IMR-90 (cell line): ENCODE results near the gene LCK. TPM values are rescaled to one million over a fixed set of nuclear protein-coding genes. Genes with fewer than 3 reads are reported as not detected.

Experiments used
- ATAC-seq: fragments of 200-7000 bp; cut with Tn5 transposase; 2 replicates; pipeline ENCODE4 v1.9.1; 2020; ENCODE audit warnings: low read depth, mild to moderate bottlenecking, moderate library complexity
- BruUV-seq: library from RNA; stranded (reverse); fragments of 400-500 nt; replicated peaks from 2 replicates; lab custom pipeline; 2021; lab: Mats Ljungman, UMichigan
- CTCF ChIA-PET: fragments of 300-600 bp; formaldehyde crosslinking; extraction: SDS; loops from one replicate; lab custom pipeline; 2021; ENCODE audit warnings: antibody characterized with exemption; lab: Yijun Ruan, JAX
- POLR2A ChIA-PET: fragments of 300-600 bp; sonication (Branson Sonifier 250); formaldehyde crosslinking; loops from one replicate; lab custom pipeline; 2022; ENCODE audit warnings: antibody characterized with exemption; ENCODE audit not compliant: unreplicated experiment; lab: Charles Lee
- DNase-seq: peaks from one replicate; pipeline ENCODE4 v3.0.0; 2013
- H2AFZ ChIP-seq: replicated peaks from 2 replicates; pipeline ENCODE3; 2013; ENCODE audit warnings: low read length, mild to moderate bottlenecking; ENCODE audit not compliant: poor library complexity
- H2AK5ac ChIP-seq: 2 replicates; pipeline ENCODE4 v1.6.1; 2013; ENCODE audit warnings: low read depth, low read length, inconsistent platforms
- H2AK9ac ChIP-seq: replicated peaks from 2 replicates; pipeline ENCODE3; 2013; ENCODE audit warnings: mild to moderate bottlenecking, low read depth, low read length, moderate library complexity; ENCODE audit not compliant: poor library complexity
- H2BK120ac ChIP-seq: 2 replicates; pipeline ENCODE4 v1.6.1; 2013; ENCODE audit warnings: low read depth, low read length, inconsistent platforms
- H2BK15ac ChIP-seq: 3 replicates; pipeline ENCODE4 v1.6.1; 2013; ENCODE audit warnings: low read depth, low read length, inconsistent platforms
- H2BK20ac ChIP-seq: 2 replicates; pipeline ENCODE4 v1.6.1; 2013; ENCODE audit warnings: low read depth, mild to moderate bottlenecking, inconsistent platforms, low read length, moderate library complexity
- H2BK5ac ChIP-seq: 2 replicates; pipeline ENCODE4 v1.6.1; 2013; ENCODE audit warnings: mild to moderate bottlenecking, low read depth, low read length, inconsistent platforms; ENCODE audit not compliant: poor library complexity, severe bottlenecking
- H3K14ac ChIP-seq: replicated peaks from 2 replicates; pipeline ENCODE4 v1.6.1; 2013; ENCODE audit warnings: low read depth, low read length, inconsistent platforms
- H3K18ac ChIP-seq: 2 replicates; pipeline ENCODE4 v1.6.1; 2013; ENCODE audit warnings: low read depth, low read length, control low read depth
- H3K23ac ChIP-seq: 2 replicates; pipeline ENCODE4 v1.6.1; 2013; ENCODE audit warnings: low read depth, low read length, inconsistent platforms
- H3K27ac ChIP-seq: 2 replicates; pipeline ENCODE4 v1.5.1; 2013; ENCODE audit warnings: mild to moderate bottlenecking, control low read depth, low read length; ENCODE audit not compliant: insufficient read depth
- H3K27me3 ChIP-seq: 2 replicates; pipeline ENCODE4 v1.6.1; 2013; ENCODE audit warnings: low read length; ENCODE audit not compliant: control insufficient read depth, insufficient read depth
- H3K36me3 ChIP-seq: 2 replicates; pipeline ENCODE4 v1.6.1; 2013; ENCODE audit warnings: low read length, mixed read lengths; ENCODE audit not compliant: control insufficient read depth, insufficient read depth
- H3K4ac ChIP-seq: 2 replicates; pipeline ENCODE4 v1.6.1; 2013; ENCODE audit warnings: low read depth, low read length, inconsistent platforms
- H3K4me1 ChIP-seq: 2 replicates; pipeline ENCODE4 v1.6.1; 2013; ENCODE audit warnings: low read length, mixed read lengths; ENCODE audit not compliant: control insufficient read depth, insufficient read depth
- H3K4me2 ChIP-seq: 2 replicates; pipeline ENCODE4 v1.6.1; 2013; ENCODE audit warnings: low read depth, mild to moderate bottlenecking, control low read depth, low read length, moderate library complexity
- H3K4me3 ChIP-seq: 2 replicates; pipeline ENCODE4 v1.5.1; 2013; ENCODE audit warnings: low read depth, mild to moderate bottlenecking, control low read depth, low read length, moderate library complexity; ENCODE audit not compliant: insufficient read depth
- H3K56ac ChIP-seq: 2 replicates; pipeline ENCODE4 v1.6.1; 2013; ENCODE audit warnings: low read length, inconsistent platforms; ENCODE audit not compliant: insufficient read depth; ENCODE audit errors: extremely low read depth
- H3K79me1 ChIP-seq, 2 experiments: 2 replicates each; pipeline ENCODE4 v1.6.1; 2013; ENCODE audit warnings: low read length in 2 of 2, inconsistent platforms in 1 of 2, low read depth in 1 of 2
- H3K9ac ChIP-seq: 2 replicates; pipeline ENCODE4 v1.6.1; 2013; ENCODE audit warnings: low read depth, low read length, control low read depth
- H3K9me1 ChIP-seq: 2 replicates; pipeline ENCODE4 v1.6.1; 2013; ENCODE audit warnings: low read length, inconsistent platforms; ENCODE audit not compliant: insufficient read depth
- H3K9me3 ChIP-seq: 2 replicates; pipeline ENCODE4 v1.6.1; 2013; ENCODE audit warnings: low read length; ENCODE audit not compliant: control insufficient read depth, insufficient read depth
- H4K20me1 ChIP-seq: 2 replicates; pipeline ENCODE4 v1.6.1; 2013; ENCODE audit warnings: low read length, inconsistent platforms; ENCODE audit not compliant: insufficient read depth
- H4K5ac ChIP-seq: 2 replicates; pipeline ENCODE4 v1.6.1; 2013; ENCODE audit warnings: mild to moderate bottlenecking, low read depth, low read length, control low read depth
- H4K8ac ChIP-seq, 2 experiments: 2 replicates each; pipeline ENCODE4 v1.6.1; 2013; ENCODE audit warnings: low read depth in 2 of 2, low read length in 2 of 2, control low read depth in 1 of 2, inconsistent platforms in 1 of 2
- H4K91ac ChIP-seq: 2 replicates; pipeline ENCODE4 v1.6.1; 2013; ENCODE audit warnings: low read depth, low read length, inconsistent platforms; ENCODE audit not compliant: insufficient read depth
- BHLHE40 ChIP-seq: fragments of 150-350 bp; IDR thresholded peaks from 2 replicates; pipeline ENCODE4 v1.6.1; 2016; ENCODE audit warnings: mild to moderate bottlenecking, low read depth, low read length
- CEBPB ChIP-seq: IDR thresholded peaks from 2 replicates; pipeline ENCODE4 v1.6.1; 2012; ENCODE audit warnings: low read depth, low read length, improper control_type of control experiment
- CTCF ChIP-seq: conservative IDR thresholded peaks from 2 replicates; pipeline ENCODE4 v1.5.1; 2012; ENCODE audit warnings: mild to moderate bottlenecking, low read depth, low read length, improper control_type of control experiment
- FOS ChIP-seq: fragments of 150-350 bp; IDR thresholded peaks from 2 replicates; pipeline ENCODE4 v1.6.1; 2016; ENCODE audit warnings: low read depth, low read length
- MAFK ChIP-seq: IDR thresholded peaks from 2 replicates; pipeline ENCODE4 v1.6.1; 2012; ENCODE audit warnings: low read depth, low read length, improper control_type of control experiment
- MXI1 ChIP-seq: IDR thresholded peaks from 2 replicates; pipeline ENCODE4 v1.6.1; 2012; ENCODE audit warnings: low read depth, mild to moderate bottlenecking, low read length, moderate library complexity, borderline replicate concordance
- NFE2L2 ChIP-seq: fragments of 150-350 bp; IDR thresholded peaks from 2 replicates; pipeline ENCODE4 v1.6.1; 2016; ENCODE audit warnings: low read depth, mild to moderate bottlenecking, low read length
- POLR2A ChIP-seq: IDR thresholded peaks from 2 replicates; pipeline ENCODE4 v1.6.1; 2012; ENCODE audit warnings: mild to moderate bottlenecking, low read depth, low read length
- RAD21 ChIP-seq: IDR thresholded peaks from 2 replicates; pipeline ENCODE4 v1.6.1; 2012; ENCODE audit warnings: low read length, improper control_type of control experiment
- RFX5 ChIP-seq: IDR thresholded peaks from 2 replicates; pipeline ENCODE4 v1.8.0; 2012; ENCODE audit warnings: low read depth, mild to moderate bottlenecking, low read length, moderate library complexity
- SMC3 ChIP-seq: fragments of 150-350 bp; IDR thresholded peaks from 2 replicates; pipeline ENCODE4 v1.6.1; 2016; ENCODE audit warnings: low read depth, mild to moderate bottlenecking, antibody characterized with exemption, low read length, moderate library complexity
- WGBS, 2 experiments: methylation state at CpG; one replicate each; pipeline versions ENCODE4 v1.1.5 to v1.1.7; 2013; ENCODE audit warnings: missing lambda C conversion rate in 2 of 2; ENCODE audit not compliant: insufficient read length in 1 of 2; ENCODE audit errors: extremely low coverage in 2 of 2; 5-methylcytosine and 5-hydroxymethylcytosine counted together
- dilution Hi-C: fragments of 300-500 bp; cut with HindIII; formaldehyde crosslinking; loops from one replicate; pipeline ENCODE4 v1.14.3; 2018; ENCODE audit warnings: low sequenced_read_pairs; ENCODE audit not compliant: unreplicated experiment
- in situ Hi-C: fragments of 300-500 bp; cut with MboI; formaldehyde crosslinking; loops from 3 replicates; pipeline ENCODE4 v1.14.3; 2019; ENCODE audit warnings: low sequenced_read_pairs, inconsistent platforms, mixed read lengths
- intact Hi-C: fragments of 100-400 bp; cut with micrococcal nuclease; formaldehyde crosslinking; loops from 2 replicates; pipeline ENCODE4 v1.10.0; 2022
- polyA plus RNA-seq, 3 experiments: library from polyadenylated mRNA; depleted of rRNA; stranded (reverse); fragments of >200 nt; gene quantifications; 2 replicates each; pipeline ENCODE4 v1.2.3, GENCODE V29; 2012; ENCODE audit warnings: low replicate concordance in 1 of 3
- total RNA-seq: library from RNA; depleted of rRNA; stranded (reverse); fragments of >200 nt; gene quantifications from 2 replicates; pipeline ENCODE4 v1.2.3, GENCODE V29; 2012
- TF ChIP-seq, protein P1 (sequence below): fragments of 150-350 bp; IDR thresholded peaks from 2 replicates; pipeline ENCODE4 v1.6.1; 2017; ENCODE audit warnings: mild to moderate bottlenecking, antibody characterized with exemption, low read length, low read depth
- TF ChIP-seq, protein P2 (sequence below): fragments of 150-350 bp; IDR thresholded peaks from 2 replicates; pipeline ENCODE4 v1.6.1; 2016; ENCODE audit warnings: low read depth, mild to moderate bottlenecking, low read length, moderate library complexity, borderline replicate concordance

The LCK gene
- total and polyA plus RNA-seq, 2 of the 4 experiments (the other 2 are of a cell fraction): not detected

- Histone ChIP-seq H3K4me1 (peaks cover 7% of the 10 kb centered on the region), H2BK15ac (peak overlapping the region; percentile 42; the same call in 2 of the 3 replicates), H2BK5ac (peak overlapping the region; percentile 0), H3K4me3 (peak overlapping the region; percentile 51), H3K9ac (peak overlapping the region; percentile 66), H2BK120ac (peak overlapping the region; percentile 72), H3K18ac (peak overlapping the region; percentile 42), H4K20me1 (no peaks in the 10 kb centered on the region), H2AK9ac (peak overlapping the region; percentile 97), H2AK5ac (peak overlapping the region; percentile 32; the same call in 1 of the 2 replicates), H3K9me1 (0 out of 2 replicates have a peak, but pooled peaks cover 11% of the 10 kb centered on the region), H4K5ac (peak overlapping the region; percentile 89), H2AFZ (peak overlapping the region; percentile 89), H4K91ac (peak overlapping the region; percentile 79), H4K8ac (peak overlapping the region; percentile 87 to 89), H3K27me3 (no peaks in the 10 kb centered on the region), H3K14ac (peak overlapping the region; percentile 93), H3K9me3 (no peaks in the 10 kb centered on the region), H3K4ac (peak overlapping the region; percentile 84), H3K23ac (peak overlapping the region; percentile 93), H3K4me2 (peak overlapping the region; percentile 86), H2BK20ac (peak overlapping the region; percentile 41), H3K56ac (peak overlapping the region; percentile 56; the same call in 1 of the 2 replicates), H3K79me1 (peaks cover 0 to 29% of the 10 kb centered on the region in 2 experiments; a peak in 2 of 4 replicates), H3K27ac (peak overlapping the region; percentile 45), H3K36me3 (no peaks in the 10 kb centered on the region)
- peak; percentile 57 for ATAC-seq
- no TSS peak for BruUV-seq
- WGBS, 2 experiments: 2% methylated on average over 30 of the region's 55 CpGs; no CpG with 5 or more reads in 1 of the 2 experiments
- POLR2A ChIA-PET: no interaction called here
- DNase-seq: peak; percentile 66
- dilution Hi-C loops: no loop called here
- intact Hi-C loops: loop anchor here (5.0 kb wide), 2 partner anchors 71 to 91 kb away; no protein-coding TSS in a partner anchor
- CTCF ChIA-PET: interaction anchor here (0.6 to 1.9 kb wide), 5 partner anchors 8 to 75 kb away, joined by 3 to 6 read pairs (median 4); no protein-coding TSS in a partner anchor
- in situ Hi-C loops: no loop called here
- peak; percentile 75; the same call in 1 of the 2 replicates for TF ChIP-seq FOS
- TF ChIP-seq BHLHE40: no peak
- TF ChIP-seq NFE2L2: no peak
- peak; percentile 11; the same call in 1 of the 2 replicates for TF ChIP-seq SMC3
- no peak for TF ChIP-seq MAFK
- TF ChIP-seq, protein P1, sequence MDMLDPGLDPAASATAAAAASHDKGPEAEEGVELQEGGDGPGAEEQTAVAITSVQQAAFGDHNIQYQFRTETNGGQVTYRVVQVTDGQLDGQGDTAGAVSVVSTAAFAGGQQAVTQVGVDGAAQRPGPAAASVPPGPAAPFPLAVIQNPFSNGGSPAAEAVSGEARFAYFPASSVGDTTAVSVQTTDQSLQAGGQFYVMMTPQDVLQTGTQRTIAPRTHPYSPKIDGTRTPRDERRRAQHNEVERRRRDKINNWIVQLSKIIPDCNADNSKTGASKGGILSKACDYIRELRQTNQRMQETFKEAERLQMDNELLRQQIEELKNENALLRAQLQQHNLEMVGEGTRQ: no peak
- TF ChIP-seq, protein P2, sequence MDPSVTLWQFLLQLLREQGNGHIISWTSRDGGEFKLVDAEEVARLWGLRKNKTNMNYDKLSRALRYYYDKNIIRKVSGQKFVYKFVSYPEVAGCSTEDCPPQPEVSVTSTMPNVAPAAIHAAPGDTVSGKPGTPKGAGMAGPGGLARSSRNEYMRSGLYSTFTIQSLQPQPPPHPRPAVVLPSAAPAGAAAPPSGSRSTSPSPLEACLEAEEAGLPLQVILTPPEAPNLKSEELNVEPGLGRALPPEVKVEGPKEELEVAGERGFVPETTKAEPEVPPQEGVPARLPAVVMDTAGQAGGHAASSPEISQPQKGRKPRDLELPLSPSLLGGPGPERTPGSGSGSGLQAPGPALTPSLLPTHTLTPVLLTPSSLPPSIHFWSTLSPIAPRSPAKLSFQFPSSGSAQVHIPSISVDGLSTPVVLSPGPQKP: no peak
- TF ChIP-seq POLR2A: peak; percentile 51; the same call in 1 of the 2 replicates
- TF ChIP-seq RAD21: no peak
- no peak for TF ChIP-seq RFX5
- TF ChIP-seq CEBPB: peak; percentile 45; the same call in 1 of the 2 replicates
- TF ChIP-seq CTCF: 0 out of 2 replicates have a peak, but pooled peaks have one; percentile 10
- no peak for TF ChIP-seq MXI1
Measured at GRCh38 chr1:32241001-32241763, 9.9 kb upstream of the LCK start.
